GM12872 (cell line): ENCODE results near the gene YPEL3.

Experiments used
- CTCF ChIP-seq: IDR thresholded peaks from 3 replicates; pipeline ENCODE4 v1.5.1; 2011; ENCODE audit warnings: low read depth, mild to moderate bottlenecking, low read length, moderate library complexity; ENCODE audit not compliant: insufficient read depth

The YPEL3 gene

GRCh38 chr16:30108059-30108850 lies 12.2 kb upstream of the YPEL3 start:
- TF ChIP-seq CTCF: no peak

- TF ChIP-seq CTCF: no peak
Measured at GRCh38 chr16:30104492-30104891, 8.5 kb upstream of the YPEL3 start.

DNA sequence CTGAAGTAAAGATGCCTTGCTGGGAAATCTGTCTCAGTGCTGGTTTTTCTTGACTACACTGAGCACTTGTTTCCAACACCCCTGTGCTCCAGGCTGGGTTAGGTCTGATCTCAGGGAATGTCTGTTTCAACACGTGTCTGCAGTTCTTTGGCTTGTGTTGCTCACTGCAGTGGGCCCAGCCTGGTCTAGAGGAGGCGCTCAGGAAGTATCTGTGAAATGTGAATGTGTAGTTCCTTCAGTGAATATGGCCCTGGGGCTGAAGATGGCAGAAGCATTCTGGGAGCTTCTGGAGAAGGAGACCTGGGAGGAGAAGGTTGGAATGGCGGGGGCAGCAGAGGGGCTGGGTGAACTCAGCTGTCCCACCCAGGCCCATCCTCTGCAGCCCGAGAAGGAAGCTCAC lies 8.1 kb upstream of the YPEL3 start:
- TF ChIP-seq CTCF: no peak

GRCh38 chr16:30096862-30097563 lies 1.0 kb upstream of the YPEL3 start:
- no peak for TF ChIP-seq CTCF

GRCh38 chr16:30095166-30096078 lies 591 bp downstream of the YPEL3 start:
- no peak for TF ChIP-seq CTCF

GRCh38 chr16:30094541-30095165 lies 1.4 kb downstream of the YPEL3 start:
- TF ChIP-seq CTCF: no peak
